Activated CD4-positive, alpha-beta T cell treated with anti-CD3 and anti-CD28 coated beads for 36 hours (primary cell): ENCODE results near the gene IGF2R. TPM values are rescaled to one million over a fixed set of nuclear protein-coding genes. Genes with fewer than 3 reads are reported as not detected.
A peak's percentile ranks its signal among the peaks of the same experiment; 100 is the strongest.
"Not testable (repeated sequence)": the region's sequence is repeated elsewhere in the genome, so short reads cannot be mapped to it uniquely, and the experiment has no call there.

Source experiments
- ATAC-seq: fragments of 200-7000 bp; cut with Tn5 transposase; one replicate; pipeline ENCODE4 v1.10.0; 2021; ENCODE audit warnings: mild to moderate bottlenecking, moderate library complexity
- CTCF ChIA-PET: fragments of 350-600 bp; sonication (Branson Sonifier 250); formaldehyde crosslinking; loops from one replicate; lab custom pipeline; 2021; ENCODE audit warnings: antibody characterized with exemption; lab: Charles Lee
- POLR2A ChIA-PET: fragments of 350-600 bp; sonication (Branson Sonifier 250); formaldehyde crosslinking; loops from one replicate; lab custom pipeline; 2021; ENCODE audit warnings: antibody characterized with exemption, inconsistent platforms; lab: Charles Lee
- DNase-seq: peaks from one replicate; pipeline ENCODE4 v3.0.0-alpha.2; 2020
- H3K27ac Mint-ChIP-seq: one replicate; pipeline ENCODE4 v1.8.0; 2021; ENCODE audit warnings: mixed read lengths
- H3K27me3 Mint-ChIP-seq: one replicate; pipeline ENCODE4 v1.8.0; 2021; ENCODE audit warnings: mixed read lengths
- H3K36me3 Mint-ChIP-seq: one replicate; pipeline ENCODE4 v1.8.0; 2021; ENCODE audit warnings: low read depth, mixed read lengths
- H3K4me1 Mint-ChIP-seq: one replicate; pipeline ENCODE4 v1.8.0; 2021; ENCODE audit warnings: mixed read lengths
- H3K4me3 Mint-ChIP-seq: one replicate; pipeline ENCODE4 v1.8.0; 2021; ENCODE audit warnings: mild to moderate bottlenecking, moderate library complexity, mixed read lengths
- H3K9me3 Mint-ChIP-seq: one replicate; pipeline ENCODE4 v1.8.0; 2021; ENCODE audit warnings: low read depth, mixed read lengths
- intact Hi-C, 2 experiments: fragments of 100-400 bp; cut with DNase I in 1 of 2; cut with micrococcal nuclease in 1 of 2; formaldehyde crosslinking; loops; one replicate each; pipeline versions ENCODE4 v1.14.2 to v1.15.1; 2022 to 2024; cut with DNase I, micrococcal nuclease
- total RNA-seq, 2 experiments: library from RNA; stranded (reverse); gene quantifications; one replicate each; pipeline ENCODE4 v1.2.3, GENCODE V29; 2021

IGF2R gene
- total RNA-seq, 2 experiments from 2014 or later, result 55.6 to 65.6 TPM

GRCh38 chr6:160133441-160134336 lies 164.8 kb downstream of the IGF2R start:
- Mint-ChIP-seq H3K4me1 (peaks cover 8% of the 10 kb centered on the region), H3K27me3 (no peaks in the 10 kb centered on the region), H3K27ac (no peak overlapping the region), H3K36me3 (no peaks in the 10 kb centered on the region), H3K4me3 (no peak overlapping the region), H3K9me3 (no peaks in the 10 kb centered on the region)
- POLR2A ChIA-PET, result no interaction called here
- no peak for DNase-seq
- intact Hi-C loops, result no loop called here
- ATAC-seq, result no peak
- CTCF ChIA-PET, result interaction anchor here (0.7 to 1.1 kb wide), 2 partner anchors 8 to 322 kb away, joined by 3 to 4 read pairs; no protein-coding TSS in a partner anchor

GRCh38 chr6:160134337-160134751 lies 165.5 kb downstream of the IGF2R start:
- POLR2A ChIA-PET, H3K36me3 Mint-ChIP-seq, CTCF ChIA-PET, ATAC-seq, H3K4me3 Mint-ChIP-seq, intact Hi-C loops, H3K27me3 Mint-ChIP-seq, H3K9me3 Mint-ChIP-seq, H3K27ac Mint-ChIP-seq: not testable (repeated sequence)
- peaks cover 14% of the 10 kb centered on the region for H3K4me1 Mint-ChIP-seq
- DNase-seq, result peak; percentile 57

GRCh38 chr6:160134779-160135547 lies 166.1 kb downstream of the IGF2R start:
- H3K4me3 Mint-ChIP-seq, result no peak overlapping the region
- no peaks in the 10 kb centered on the region for H3K27me3 Mint-ChIP-seq
- ATAC-seq, result no peak
- intact Hi-C loops, result loop anchor here in 1 of 2 experiments (5.0 kb wide), 1 partner anchor 397 kb away; no protein-coding TSS in a partner anchor
- H3K36me3 Mint-ChIP-seq, result no peaks in the 10 kb centered on the region
- no peak for DNase-seq
- ChIA-PET POLR2A (no interaction called here), CTCF (no interaction called here)
- H3K27ac Mint-ChIP-seq, result no peak overlapping the region
- no peaks in the 10 kb centered on the region for H3K9me3 Mint-ChIP-seq
- peaks cover 16% of the 10 kb centered on the region for H3K4me1 Mint-ChIP-seq

- no peaks in the 10 kb centered on the region for H3K9me3 Mint-ChIP-seq
Observed at GRCh38 chr6:160135907-160136655, 167.2 kb downstream of the IGF2R start.

GRCh38 chr6:160137130-160137988 lies 168.5 kb downstream of the IGF2R start:
- H3K4me3 Mint-ChIP-seq, result no peak overlapping the region
- no peaks in the 10 kb centered on the region for H3K27me3 Mint-ChIP-seq
- H3K36me3 Mint-ChIP-seq, result no peaks in the 10 kb centered on the region
- no peak for ATAC-seq
- CTCF ChIA-PET, result interaction anchor here (0.5 to 2.3 kb wide), 12 partner anchors 10 to 327 kb away, joined by 3 to 25 read pairs (median 4); no protein-coding TSS in a partner anchor
- DNase-seq, result no peak
- H3K9me3 Mint-ChIP-seq, result no peaks in the 10 kb centered on the region
- H3K27ac Mint-ChIP-seq, result no peak overlapping the region
- H3K4me1 Mint-ChIP-seq, result peaks cover 16% of the 10 kb centered on the region
- intact Hi-C loops, result loop anchor here in 1 of 2 experiments (5.0 kb wide), 1 partner anchor 395 kb away; no protein-coding TSS in a partner anchor
- POLR2A ChIA-PET, result interaction anchor here (0.6 to 1.0 kb wide), 2 partner anchors 9 to 15 kb away, joined by 3 to 6 read pairs; no protein-coding TSS in a partner anchor

More at GRCh38 chr6:160135907-160136655, 167.2 kb downstream of the IGF2R start:
- H3K36me3 Mint-ChIP-seq, result no peaks in the 10 kb centered on the region
- DNase-seq (no peak), ATAC-seq (no peak)
- peaks cover 16% of the 10 kb centered on the region for H3K4me1 Mint-ChIP-seq
- H3K4me3 Mint-ChIP-seq, result no peak overlapping the region
- ChIA-PET CTCF (interaction anchor here (0.6 kb wide), 1 partner anchor 472 kb away, joined by 3 read pairs; no protein-coding TSS in a partner anchor), POLR2A (no interaction called here)
- no peaks in the 10 kb centered on the region for H3K27me3 Mint-ChIP-seq
- intact Hi-C loops, result loop anchor here in 1 of 2 experiments (5.0 kb wide), 1 partner anchor 396 kb away; no protein-coding TSS in a partner anchor
- no peak overlapping the region for H3K27ac Mint-ChIP-seq

GRCh38 chr6:160137989-160138835 lies 169.3 kb downstream of the IGF2R start:
- POLR2A ChIA-PET, result interaction anchor here (0.5 to 1.0 kb wide), 2 partner anchors 15 to 389 kb away, joined by 3 to 5 read pairs; no protein-coding TSS in a partner anchor
- H3K9me3 Mint-ChIP-seq, result no peaks in the 10 kb centered on the region
- no peak overlapping the region for H3K4me3 Mint-ChIP-seq
- H3K36me3 Mint-ChIP-seq, result no peaks in the 10 kb centered on the region
- DNase-seq (peak; percentile 86), ATAC-seq (peak; percentile 69)
- intact Hi-C loops, result loop anchor here (1.0 to 5.0 kb wide), 4 partner anchors 88 to 396 kb away; no protein-coding TSS in a partner anchor
- no peaks in the 10 kb centered on the region for H3K27me3 Mint-ChIP-seq
- CTCF ChIA-PET, result interaction anchor here (0.5 to 2.3 kb wide), 17 partner anchors 9 to 326 kb away, joined by 3 to 25 read pairs (median 4); no protein-coding TSS in a partner anchor
- peaks cover 15% of the 10 kb centered on the region for H3K4me1 Mint-ChIP-seq
- peak overlapping the region; percentile 26 for H3K27ac Mint-ChIP-seq

GRCh38 chr6:160138839-160139419 lies 170.0 kb downstream of the IGF2R start:
- DNase-seq (no peak), ATAC-seq (no peak)
- Mint-ChIP-seq H3K27ac (peak overlapping the region; percentile 26), H3K4me1 (peaks cover 15% of the 10 kb centered on the region), H3K36me3 (no peaks in the 10 kb centered on the region), H3K27me3 (no peaks in the 10 kb centered on the region), H3K4me3 (no peak overlapping the region), H3K9me3 (no peaks in the 10 kb centered on the region)
- ChIA-PET CTCF (interaction anchor here (0.6 to 2.3 kb wide), 14 partner anchors 13 to 326 kb away, joined by 3 to 25 read pairs (median 4); no protein-coding TSS in a partner anchor), POLR2A (interaction anchor here (0.5 to 1.0 kb wide), 2 partner anchors 14 to 390 kb away, joined by 3 to 5 read pairs; no protein-coding TSS in a partner anchor)
- intact Hi-C loops, result loop anchor here (1.0 to 5.0 kb wide), 4 partner anchors 87 to 395 kb away; no protein-coding TSS in a partner anchor

- Mint-ChIP-seq H3K9me3 (no peaks in the 10 kb centered on the region), H3K36me3 (peaks cover 3% of the 10 kb centered on the region), H3K27me3 (peaks cover 1% of the 10 kb centered on the region), H3K27ac (no peak overlapping the region), H3K4me3 (no peak overlapping the region), H3K4me1 (peaks cover 15% of the 10 kb centered on the region)
- DNase-seq (peak; percentile 20), ATAC-seq (peak; percentile 78)
- POLR2A ChIA-PET, result no interaction called here
- CTCF ChIA-PET, result interaction anchor here (2.3 kb wide), 1 partner anchor 316 kb away, joined by 25 read pairs; no protein-coding TSS in a partner anchor
- intact Hi-C loops, result loop anchor here in 1 of 2 experiments (5.0 kb wide), 1 partner anchor 393 kb away; no protein-coding TSS in a partner anchor
Observed at GRCh38 chr6:160139420-160139851, 170.6 kb downstream of the IGF2R start.

- H3K4me1 Mint-ChIP-seq, result peaks cover 15% of the 10 kb centered on the region
- CTCF ChIA-PET, result interaction anchor here (0.6 to 0.8 kb wide), 2 partner anchors 12 to 315 kb away, joined by 3 read pairs; no protein-coding TSS in a partner anchor
- DNase-seq, ATAC-seq, H3K27me3 Mint-ChIP-seq, POLR2A ChIA-PET, H3K4me3 Mint-ChIP-seq, H3K27ac Mint-ChIP-seq, H3K36me3 Mint-ChIP-seq, intact Hi-C loops, H3K9me3 Mint-ChIP-seq: not testable (repeated sequence)
Observed at GRCh38 chr6:160140493-160140892, 171.6 kb downstream of the IGF2R start.
